ENCODE results near the gene EFHC2.

- TF ChIP-seq CTCF (IDR thresholded peaks at IDR 0.05; ENCODE audit: low read depth, low read length, poor library complexity, severe bottlenecking) (no peak), EZH2phosphoT487 (IDR thresholded peaks at IDR 0.05; ENCODE audit: borderline replicate concordance, low read length) (no peak)
Observed at GRCh38 chrX:44265559-44265958, 77.9 kb downstream of the EFHC2 start.
